GM10248 (cell line): ENCODE results near the gene LRFN2.

Experiments used
- CTCF ChIA-PET: fragments of 300-600 bp; sonication (Branson Sonifier 250); formaldehyde crosslinking; extraction: SDS; loops from one replicate; lab custom pipeline; 2021; ENCODE audit warnings: antibody characterized with exemption; lab: Yijun Ruan, JAX
- POLR2A ChIA-PET: fragments of 350-650 bp; sonication (Branson Sonifier 250); formaldehyde crosslinking; extraction: SDS; loops from one replicate; lab custom pipeline; 2020; ENCODE audit warnings: antibody characterized with exemption; lab: Yijun Ruan, JAX
- DNase-seq: peaks from one replicate; pipeline ENCODE4 v3.0.0; 2012; ENCODE audit errors: extremely low spot score
- CTCF ChIP-seq: IDR thresholded peaks from 2 replicates; pipeline ENCODE4 v1.5.1; 2012; ENCODE audit warnings: mild to moderate bottlenecking, low read depth; ENCODE audit errors: extremely low read depth, missing control alignments, control extremely low read depth

Gene LRFN2

GRCh38 chr6:40422046-40422445, 165.1 kb downstream of the LRFN2 start:
- POLR2A ChIA-PET, result no interaction called here
- no peak for DNase-seq
- CTCF ChIA-PET, result interaction anchor here (1.1 kb wide), 1 partner anchor 14 kb away, joined by 3 read pairs; no protein-coding TSS in a partner anchor
- TF ChIP-seq CTCF, result no peak

- DNase-seq, result no peak
- CTCF ChIA-PET, result interaction anchor here (0.8 kb wide), 1 partner anchor 16 kb away, joined by 3 read pairs; no protein-coding TSS in a partner anchor
- POLR2A ChIA-PET, result no interaction called here
- TF ChIP-seq CTCF, result no peak
These were observed 167.0 kb downstream of the LRFN2 start for GRCh38 chr6:40419946-40420728.

- TF ChIP-seq CTCF, result no peak
- CTCF ChIA-PET, result interaction anchor here (0.8 kb wide), 1 partner anchor 16 kb away, joined by 3 read pairs; no protein-coding TSS in a partner anchor
- DNase-seq, result no peak
- POLR2A ChIA-PET, result no interaction called here
These were observed 167.8 kb downstream of the LRFN2 start for GRCh38 chr6:40419377-40419776.

- no peak for TF ChIP-seq CTCF
- POLR2A ChIA-PET, result no interaction called here
- CTCF ChIA-PET, result no interaction called here
- DNase-seq, result no peak
These were observed 170.1 kb downstream of the LRFN2 start for GRCh38 chr6:40417031-40417430.

GRCh38 chr6:40414617-40415016, 172.5 kb downstream of the LRFN2 start:
- no peak for TF ChIP-seq CTCF
- ChIA-PET CTCF (interaction anchor here (1.4 kb wide), 1 partner anchor 10 kb away, joined by 4 read pairs; no protein-coding TSS in a partner anchor), POLR2A (no interaction called here)
- no peak for DNase-seq

GRCh38 chr6:40413239-40413638, 173.9 kb downstream of the LRFN2 start:
- no peak for DNase-seq
- TF ChIP-seq CTCF, result no peak
- ChIA-PET CTCF (interaction anchor here (1.2 kb wide), 1 partner anchor 9 kb away, joined by 3 read pairs; no protein-coding TSS in a partner anchor), POLR2A (no interaction called here)
